Breast epithelium (tissue), 4 donors: ENCODE results near the gene VPS13D. TPM values are rescaled to one million over a fixed set of nuclear protein-coding genes. Genes with fewer than 3 reads are reported as not detected.

Experiments
- DNase-seq, 2 donors: peaks; one replicate each; pipeline ENCODE4 v3.0.0-alpha.2; 2019; ENCODE audit warnings: low spot score in 2 of 2
- H3K27ac ChIP-seq, 2 donors: fragments of 200-600 bp; sonication (generic) in 1 of 2; one replicate each; pipeline ENCODE4 v1.5.1; 2016 to 2019; ENCODE audit warnings: mild to moderate bottlenecking in 1 of 2
- H3K27me3 ChIP-seq, 2 donors: fragments of 200-600 bp; sonication (generic) in 1 of 2; one replicate each; pipeline versions ENCODE4 v1.5.1 to v1.6.0; 2017 to 2019; ENCODE audit warnings: control low read depth in 1 of 2, mild to moderate bottlenecking in 1 of 2
- H3K36me3 ChIP-seq: fragments of 200-600 bp; one replicate; pipeline ENCODE4 v1.5.1; 2019
- H3K4me1 ChIP-seq, 2 donors: fragments of 200-600 bp; sonication (generic); one replicate each; pipeline ENCODE4 v1.5.1; 2016 to 2019; ENCODE audit warnings: control low read depth in 1 of 2
- H3K4me3 ChIP-seq, 3 donors: fragments of 200-600 bp; sonication (generic); 1 replicate in 2 of 3; 2 replicates in 1 of 3; pipeline ENCODE4 v1.5.1; 2016 to 2019; ENCODE audit warnings: mild to moderate bottlenecking in 3 of 3, moderate library complexity in 2 of 3
- H3K9me3 ChIP-seq, 2 donors: fragments of 200-600 bp; sonication (generic) in 1 of 2; one replicate each; pipeline ENCODE4 v1.5.1; 2016 to 2019; ENCODE audit warnings: control low read depth in 1 of 2
- CTCF ChIP-seq, 3 donors: fragments of 450-650 bp; IDR thresholded peaks; one replicate each; pipeline ENCODE4 v1.5.1; 2016 to 2017; ENCODE audit warnings: antibody characterized with exemption in 3 of 3, mild to moderate bottlenecking in 3 of 3, moderate library complexity in 3 of 3
- POLR2A ChIP-seq: fragments of 450-650 bp; IDR thresholded peaks from one replicate; pipeline ENCODE4 v1.6.1; 2016; ENCODE audit warnings: antibody characterized with exemption, mild to moderate bottlenecking, moderate library complexity
- POLR2AphosphoS5 ChIP-seq, 3 donors: sonication (generic); formaldehyde crosslinking; IDR thresholded peaks; one replicate each; pipeline ENCODE4 v1.6.1; 2017; ENCODE audit warnings: antibody characterized with exemption in 3 of 3
- intact Hi-C: fragments of 100-400 bp; cut with DNase I; formaldehyde crosslinking; loops from one replicate; pipeline ENCODE4 v1.15.1; 2023; ENCODE audit warnings: low total_unique reads
- total RNA-seq, 3 donors: library from RNA; depleted of rRNA; stranded (reverse); fragments of >200 nt; gene quantifications; one replicate each; pipeline ENCODE4 v1.1.0, GENCODE V29; 2016

VPS13D gene
- total RNA-seq, 3 donors from 2014 or later: 73.9 to 115 (median 96.4) TPM

GRCh38 chr1:12339811-12340543, 110.1 kb downstream of the VPS13D start:
- no peaks in the 10 kb centered on the region for H3K36me3 ChIP-seq

DNA sequence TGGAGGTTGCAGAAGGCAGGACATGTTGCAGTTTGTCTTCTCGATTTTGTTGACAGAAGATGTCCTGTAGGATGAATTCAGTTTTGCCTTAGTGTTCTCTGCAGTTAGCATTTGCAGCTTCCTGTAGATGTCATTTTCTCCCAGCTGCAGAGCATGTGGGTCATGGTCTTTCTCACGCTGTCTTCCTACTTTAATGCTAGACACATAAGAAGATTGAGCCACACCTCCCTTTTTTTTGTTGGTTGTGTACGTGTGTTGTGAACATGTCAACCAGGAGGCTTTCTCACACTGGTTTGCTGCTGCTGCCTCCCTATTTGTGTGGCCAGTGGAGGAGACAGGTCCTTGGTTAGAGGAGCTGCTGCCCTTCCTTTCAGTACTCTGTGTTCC, 110.7 kb downstream of the VPS13D start:
- DNase-seq: no peak
- Histone ChIP-seq H3K4me1 (no peaks in the 10 kb centered on the region), H3K9me3 (no peaks in the 10 kb centered on the region), H3K27ac (no peak overlapping the region), H3K36me3 (no peaks in the 10 kb centered on the region), H3K27me3 (no peaks in the 10 kb centered on the region), H3K4me3 (no peak overlapping the region)
- intact Hi-C loops: no loop called here
- no peak for TF ChIP-seq POLR2AphosphoS5 (IDR thresholded peaks at IDR 0.05)
- no peak for TF ChIP-seq CTCF (IDR thresholded peaks at IDR 0.05)
- no peak for TF ChIP-seq POLR2A

More at GRCh38 chr1:12339811-12340543, 110.1 kb downstream of the VPS13D start:
- H3K27ac ChIP-seq: no peak overlapping the region
- no peaks in the 10 kb centered on the region for H3K27me3 ChIP-seq
- no peak overlapping the region for H3K4me3 ChIP-seq
- no peak for DNase-seq
- intact Hi-C loops: no loop called here
- TF ChIP-seq POLR2AphosphoS5 (IDR thresholded peaks at IDR 0.05) (no peak), POLR2A (no peak), CTCF (IDR thresholded peaks at IDR 0.05) (no peak)
- H3K4me1 ChIP-seq: no peaks in the 10 kb centered on the region
- H3K9me3 ChIP-seq: no peaks in the 10 kb centered on the region

DNA sequence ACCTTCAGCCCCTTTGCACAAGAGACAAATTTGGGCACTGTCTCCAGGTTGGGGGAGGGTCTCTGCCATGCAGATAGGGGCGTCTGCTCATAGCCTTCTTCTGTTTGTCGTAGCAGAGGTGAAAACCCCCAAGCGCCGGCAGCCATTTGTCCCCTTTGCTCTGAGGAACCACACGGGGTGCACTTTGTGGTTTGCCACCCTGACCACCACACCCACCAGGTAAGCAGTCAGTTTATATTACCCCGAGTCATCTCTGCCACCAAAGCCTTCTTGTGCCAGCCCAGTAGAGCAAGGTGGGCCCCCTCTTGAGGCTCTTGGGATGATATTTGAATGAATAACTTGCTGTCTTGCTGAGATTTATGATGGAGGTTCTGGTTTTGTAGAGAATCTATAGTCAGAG, 111.8 kb downstream of the VPS13D start:
- H3K36me3 ChIP-seq: peaks cover 5% of the 10 kb centered on the region
- no peak for DNase-seq
- H3K4me1 ChIP-seq: no peaks in the 10 kb centered on the region
- no peak overlapping the region for H3K4me3 ChIP-seq
- H3K27me3 ChIP-seq: no peaks in the 10 kb centered on the region
- no peak overlapping the region for H3K27ac ChIP-seq
- no peaks in the 10 kb centered on the region for H3K9me3 ChIP-seq
- intact Hi-C loops: no loop called here
- TF ChIP-seq CTCF (IDR thresholded peaks at IDR 0.05) (no peak), POLR2A (no peak), POLR2AphosphoS5 (IDR thresholded peaks at IDR 0.05) (no peak)

- Histone ChIP-seq H3K27me3 (no peaks in the 10 kb centered on the region), H3K4me3 (no peak overlapping the region), H3K4me1 (no peaks in the 10 kb centered on the region), H3K27ac (no peak overlapping the region), H3K36me3 (peaks cover 5% of the 10 kb centered on the region), H3K9me3 (no peaks in the 10 kb centered on the region)
- no peak for DNase-seq
- intact Hi-C loops: no loop called here
- TF ChIP-seq CTCF (IDR thresholded peaks at IDR 0.05) (no peak), POLR2A (no peak), POLR2AphosphoS5 (IDR thresholded peaks at IDR 0.05) (no peak)
Observed at GRCh38 chr1:12342401-12343003, 112.7 kb downstream of the VPS13D start.

DNA sequence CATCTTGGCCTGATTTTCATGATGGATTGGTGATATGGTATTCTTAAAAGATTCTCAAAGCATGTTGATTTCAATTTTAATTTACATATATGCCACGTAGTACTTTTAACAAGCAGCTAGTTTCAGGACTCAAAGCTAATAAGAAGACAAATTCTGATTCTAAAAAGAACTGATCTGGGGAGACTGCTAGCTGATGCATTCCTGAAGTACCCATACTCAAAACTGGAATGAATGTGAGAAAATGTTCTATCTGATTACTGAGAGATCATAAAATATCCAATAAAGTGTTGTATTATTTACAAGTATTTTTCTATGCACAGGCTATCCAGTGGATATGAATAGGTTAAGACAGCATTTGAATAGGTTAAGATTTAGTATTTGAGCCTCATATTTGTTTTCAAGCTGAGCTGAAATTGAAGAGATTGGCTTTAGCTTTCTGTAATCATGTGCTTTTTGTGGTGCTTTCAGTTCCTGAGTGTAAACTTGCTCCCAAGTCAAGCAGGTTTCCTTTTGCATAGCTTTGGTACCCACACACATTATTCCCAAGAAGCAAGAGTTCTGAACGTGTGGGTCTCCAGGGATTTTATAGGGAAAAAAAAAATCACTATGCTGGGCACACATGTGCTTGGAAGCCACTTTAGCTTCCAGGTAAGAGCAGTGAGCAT, 114.1 kb downstream of the VPS13D start:
- Histone ChIP-seq H3K4me1 (no peaks in the 10 kb centered on the region), H3K9me3 (no peaks in the 10 kb centered on the region), H3K27me3 (no peaks in the 10 kb centered on the region), H3K36me3 (peaks cover 8% of the 10 kb centered on the region), H3K27ac (peak overlapping the region; percentile 49 to 63), H3K4me3 (no peak overlapping the region)
- intact Hi-C loops: no loop called here
- TF ChIP-seq POLR2A (no peak), POLR2AphosphoS5 (IDR thresholded peaks at IDR 0.05) (no peak), CTCF (IDR thresholded peaks at IDR 0.05) (no peak)
- DNase-seq: no peak
